Suprapubic skin (tissue), 3 donors: ENCODE data around the gene GPR139.

ENCODE experiments used
- CTCF ChIP-seq, 2 donors: fragments of 200-600 bp in 1 of 2; fragments of 450-650 bp in 1 of 2; sonication (generic) in 1 of 2; IDR thresholded peaks; one replicate each; pipeline ENCODE4 v1.5.1; 2016 to 2019; ENCODE audit warnings: antibody characterized with exemption in 2 of 2, mild to moderate bottlenecking in 1 of 2, moderate library complexity in 1 of 2
- POLR2A ChIP-seq, 2 donors: fragments of 450-650 bp; IDR thresholded peaks; one replicate each; pipeline ENCODE4 v1.6.1; 2017; ENCODE audit warnings: antibody characterized with exemption in 2 of 2, mild to moderate bottlenecking in 2 of 2, moderate library complexity in 2 of 2

GRCh38 chr16:19984135-19984534 is 89.6 kb downstream of the GPR139 start:
- no peak for TF ChIP-seq CTCF (IDR thresholded peaks at IDR 0.05)
- no peak for TF ChIP-seq POLR2A (IDR thresholded peaks at IDR 0.05)
